ENCODE data around the gene CELA2A. TPM values are rescaled to one million over a fixed set of nuclear protein-coding genes. Genes with fewer than 3 reads are reported as not detected.
"Not testable (repeated sequence)": the region's sequence is repeated elsewhere in the genome, so short reads cannot be mapped to it uniquely, and the experiment has no call there.

Gene CELA2A
- total and polyA plus RNA-seq, 2 of the 13 experiments (the other 11 are each of a cell fraction or from before 2014, with no cell fraction given), result not detected

DNA sequence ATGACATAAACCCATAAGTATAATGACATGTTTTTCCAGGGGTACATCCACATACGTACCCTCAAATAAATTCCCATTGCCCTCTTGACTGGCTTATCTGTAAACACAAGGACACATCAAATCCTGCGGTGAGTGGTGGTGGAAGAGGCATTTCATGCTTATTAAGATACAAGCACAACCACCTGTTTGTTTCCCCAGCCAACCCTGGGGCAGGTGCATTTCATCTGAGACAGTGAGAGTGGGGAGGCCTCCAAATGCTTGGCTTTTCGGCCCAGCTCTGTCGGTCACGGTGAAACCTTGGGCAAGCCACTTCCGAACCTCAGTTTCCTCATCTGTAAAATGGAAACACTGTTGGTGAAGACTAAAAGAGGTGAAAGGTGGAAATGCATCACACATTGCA, 27.9 kb downstream of the CELA2A start:
- WGBS (ENCODE audit: low lambda C conversion rate), result 88% methylated on average over 6 of the region's 6 CpGs
- H3K4me3 ChIP-seq (replicated peaks in 1 of 3; ENCODE audit: insufficient read depth in 1 of 3, low read depth in 2 of 3, low read length in 3 of 3); H4K20me1 ChIP-seq (ENCODE audit: insufficient read depth, low read length); H3K36me3 ChIP-seq (replicated peaks in 1 of 2; ENCODE audit: control insufficient read depth in 1 of 2, insufficient read depth in 2 of 2, low read length in 2 of 2); H2AFZ ChIP-seq (ENCODE audit: low read length); H3K79me2 ChIP-seq (ENCODE audit: insufficient read depth, low read length); DNase-seq (ENCODE audit: low spot score); POLR2A ChIA-PET; H3K9ac ChIP-seq (ENCODE audit: insufficient read depth, low read depth, low read length); FAIRE-seq; BruUV-seq (replicated peaks); CTCF ChIA-PET (ENCODE audit: low intra/inter-chr PET ratio, low total read pairs); H3K9me3 ChIP-seq (ENCODE audit: low read length); H3K27me3 ChIP-seq (ENCODE audit: control insufficient read depth in 1 of 2, insufficient read depth in 2 of 2, low read length in 2 of 2); in situ Hi-C loops (cut with HindIII; ENCODE audit: extremely low pct_ligation_motif_present, low pct_unique_long_range_greater_than_20kb); H3K27ac ChIP-seq (ENCODE audit: extremely low read length, insufficient read depth, low read length); ATAC-seq; H3K4me1 ChIP-seq (ENCODE audit: insufficient read depth, low read length); H3K4me2 ChIP-seq (ENCODE audit: low read depth, low read length); intact Hi-C loops (cut with micrococcal nuclease; ENCODE audit: unreplicated experiment): not testable (repeated sequence)
- peak; percentile 38; the same call in 1 of the 2 replicates for TF ChIP-seq ZNF629 (CRISPR knock-in tag; conservative IDR thresholded peaks at IDR 0.05)

DNA sequence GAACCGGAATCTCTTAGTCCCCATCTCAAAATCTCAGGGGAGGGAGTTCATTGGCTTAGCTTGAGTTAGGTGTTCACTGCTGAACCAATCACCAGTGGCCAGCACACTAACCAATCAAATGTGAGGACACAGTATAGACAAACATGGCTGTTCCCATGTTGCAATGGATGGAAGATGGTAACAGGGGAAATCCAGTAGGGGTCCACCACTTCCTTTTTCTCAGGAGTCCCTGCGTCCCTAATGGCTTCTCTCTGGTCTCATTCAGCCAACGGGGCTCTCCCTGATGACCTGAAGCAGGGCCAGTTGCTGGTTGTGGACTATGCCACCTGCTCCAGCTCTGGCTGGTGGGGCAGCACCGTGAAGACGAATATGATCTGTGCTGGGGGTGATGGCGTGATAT, 29.1 kb downstream of the CELA2A start:
- no peak overlapping the region for H3K9ac ChIP-seq (ENCODE audit: insufficient read depth, low read depth, low read length)
- H3K36me3 ChIP-seq (replicated peaks in 1 of 2; ENCODE audit: control insufficient read depth in 1 of 2, insufficient read depth in 2 of 2, low read length in 2 of 2), result no peaks in the 10 kb centered on the region
- no peaks in the 10 kb centered on the region for H3K9me3 ChIP-seq (ENCODE audit: low read length)
- no peak overlapping the region for H3K4me2 ChIP-seq (ENCODE audit: low read depth, low read length)
- H2AFZ ChIP-seq (ENCODE audit: low read length), result no peak overlapping the region
- POLR2A ChIA-PET, result no interaction called here
- intact Hi-C loops (cut with micrococcal nuclease; ENCODE audit: unreplicated experiment) (no loop called here), in situ Hi-C loops (cut with HindIII; ENCODE audit: extremely low pct_ligation_motif_present, low pct_unique_long_range_greater_than_20kb) (no loop called here)
- WGBS (ENCODE audit: low lambda C conversion rate), result 87% methylated on average over 4 of the region's 6 CpGs
- H3K4me3 ChIP-seq (replicated peaks in 1 of 3; ENCODE audit: insufficient read depth in 1 of 3, low read depth in 2 of 3, low read length in 3 of 3), result no peak overlapping the region
- no TSS peak for BruUV-seq (replicated peaks)
- no peaks in the 10 kb centered on the region for H3K79me2 ChIP-seq (ENCODE audit: insufficient read depth, low read length)
- H3K4me1 ChIP-seq (ENCODE audit: insufficient read depth, low read length), result no peaks in the 10 kb centered on the region
- ATAC-seq (no peak), FAIRE-seq (no peak), DNase-seq (ENCODE audit: low spot score) (no peak)
- H3K27ac ChIP-seq (ENCODE audit: extremely low read length, insufficient read depth, low read length), result no peak overlapping the region
- CTCF ChIA-PET (ENCODE audit: low intra/inter-chr PET ratio, low total read pairs), result no interaction called here
- H3K27me3 ChIP-seq (ENCODE audit: control insufficient read depth in 1 of 2, insufficient read depth in 2 of 2, low read length in 2 of 2), result 0 out of 5 replicates have a peak, but pooled peaks cover 0 to 1% of the 10 kb centered on the region in 2 experiments
- no peaks in the 10 kb centered on the region for H4K20me1 ChIP-seq (ENCODE audit: insufficient read depth, low read length)
- no peak for TF ChIP-seq THAP11 (CRISPR knock-in tag; IDR thresholded peaks at IDR 0.05)
- TF ChIP-seq, protein P1, sequence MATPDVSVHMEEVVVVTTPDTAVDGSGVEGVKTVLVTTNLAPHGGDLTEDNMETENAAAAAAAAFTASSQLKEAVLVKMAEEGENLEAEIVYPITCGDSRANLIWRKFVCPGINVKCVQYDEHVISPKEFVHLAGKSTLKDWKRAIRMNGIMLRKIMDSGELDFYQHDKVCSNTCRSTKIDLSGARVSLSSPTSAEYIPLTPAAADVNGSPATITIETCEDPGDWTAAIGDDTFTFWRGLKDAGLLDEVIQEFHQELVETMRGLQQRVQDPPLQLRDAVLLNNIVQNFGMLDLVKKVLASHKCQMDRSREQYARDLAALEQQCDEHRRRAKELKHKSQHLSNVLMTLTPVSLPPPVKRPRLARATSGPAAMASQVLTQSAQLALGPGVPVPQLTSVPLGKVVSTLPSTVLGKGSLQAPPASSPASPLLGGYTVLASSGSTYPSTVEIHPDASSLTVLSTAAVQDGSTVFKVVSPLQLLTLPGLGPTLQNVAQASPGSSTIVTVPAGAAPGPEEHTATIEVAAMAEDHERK (CRISPR knock-in tag; IDR thresholded peaks at IDR 0.05; ENCODE audit: low read depth), result no peak
- TF ChIP-seq, protein P2, sequence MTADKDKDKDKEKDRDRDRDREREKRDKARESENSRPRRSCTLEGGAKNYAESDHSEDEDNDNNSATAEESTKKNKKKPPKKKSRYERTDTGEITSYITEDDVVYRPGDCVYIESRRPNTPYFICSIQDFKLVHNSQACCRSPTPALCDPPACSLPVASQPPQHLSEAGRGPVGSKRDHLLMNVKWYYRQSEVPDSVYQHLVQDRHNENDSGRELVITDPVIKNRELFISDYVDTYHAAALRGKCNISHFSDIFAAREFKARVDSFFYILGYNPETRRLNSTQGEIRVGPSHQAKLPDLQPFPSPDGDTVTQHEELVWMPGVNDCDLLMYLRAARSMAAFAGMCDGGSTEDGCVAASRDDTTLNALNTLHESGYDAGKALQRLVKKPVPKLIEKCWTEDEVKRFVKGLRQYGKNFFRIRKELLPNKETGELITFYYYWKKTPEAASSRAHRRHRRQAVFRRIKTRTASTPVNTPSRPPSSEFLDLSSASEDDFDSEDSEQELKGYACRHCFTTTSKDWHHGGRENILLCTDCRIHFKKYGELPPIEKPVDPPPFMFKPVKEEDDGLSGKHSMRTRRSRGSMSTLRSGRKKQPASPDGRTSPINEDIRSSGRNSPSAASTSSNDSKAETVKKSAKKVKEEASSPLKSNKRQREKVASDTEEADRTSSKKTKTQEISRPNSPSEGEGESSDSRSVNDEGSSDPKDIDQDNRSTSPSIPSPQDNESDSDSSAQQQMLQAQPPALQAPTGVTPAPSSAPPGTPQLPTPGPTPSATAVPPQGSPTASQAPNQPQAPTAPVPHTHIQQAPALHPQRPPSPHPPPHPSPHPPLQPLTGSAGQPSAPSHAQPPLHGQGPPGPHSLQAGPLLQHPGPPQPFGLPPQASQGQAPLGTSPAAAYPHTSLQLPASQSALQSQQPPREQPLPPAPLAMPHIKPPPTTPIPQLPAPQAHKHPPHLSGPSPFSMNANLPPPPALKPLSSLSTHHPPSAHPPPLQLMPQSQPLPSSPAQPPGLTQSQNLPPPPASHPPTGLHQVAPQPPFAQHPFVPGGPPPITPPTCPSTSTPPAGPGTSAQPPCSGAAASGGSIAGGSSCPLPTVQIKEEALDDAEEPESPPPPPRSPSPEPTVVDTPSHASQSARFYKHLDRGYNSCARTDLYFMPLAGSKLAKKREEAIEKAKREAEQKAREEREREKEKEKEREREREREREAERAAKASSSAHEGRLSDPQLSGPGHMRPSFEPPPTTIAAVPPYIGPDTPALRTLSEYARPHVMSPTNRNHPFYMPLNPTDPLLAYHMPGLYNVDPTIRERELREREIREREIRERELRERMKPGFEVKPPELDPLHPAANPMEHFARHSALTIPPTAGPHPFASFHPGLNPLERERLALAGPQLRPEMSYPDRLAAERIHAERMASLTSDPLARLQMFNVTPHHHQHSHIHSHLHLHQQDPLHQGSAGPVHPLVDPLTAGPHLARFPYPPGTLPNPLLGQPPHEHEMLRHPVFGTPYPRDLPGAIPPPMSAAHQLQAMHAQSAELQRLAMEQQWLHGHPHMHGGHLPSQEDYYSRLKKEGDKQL (CRISPR knock-in tag; IDR thresholded peaks at IDR 0.05; ENCODE audit: low read depth), result no peak
- TF ChIP-seq RFXANK (CRISPR knock-in tag; IDR thresholded peaks at IDR 0.05), result no peak
- no peak for TF ChIP-seq ETV6 (CRISPR knock-in tag; conservative IDR thresholded peaks at IDR 0.05)
- no peak for TF ChIP-seq PITX1 (CRISPR knock-in tag; IDR thresholded peaks at IDR 0.05)
- TF ChIP-seq SIX4 (CRISPR knock-in tag; IDR thresholded peaks at IDR 0.05), result no peak
- no peak for TF ChIP-seq ZNF234 (CRISPR knock-in tag; conservative IDR thresholded peaks at IDR 0.05)
- no peak for TF ChIP-seq MATR3 (CRISPR knock-in tag; IDR thresholded peaks at IDR 0.05)
- TF ChIP-seq REPIN1 (CRISPR knock-in tag; IDR thresholded peaks at IDR 0.05; ENCODE audit: borderline replicate concordance, low read depth), result no peak
- no peak for TF ChIP-seq ZBTB38 (CRISPR knock-in tag; IDR thresholded peaks at IDR 0.05)
- no peak for TF ChIP-seq NR2C2 (CRISPR knock-in tag; IDR thresholded peaks at IDR 0.05; ENCODE audit: borderline replicate concordance)

Data from HepG2 (cell line).